Skin of body (tissue), 2 donors: ENCODE data around the gene NCAPG. TPM values are rescaled to one million over a fixed set of nuclear protein-coding genes. Genes with fewer than 3 reads are reported as not detected.
A peak's percentile ranks its signal among the peaks of the same experiment; 100 is the strongest.

Experiments
- DNase-seq: peaks from one replicate; lab custom pipeline; 2025; lab: John Stamatoyannopoulos, UW
- total RNA-seq: library from RNA; depleted of rRNA; stranded (reverse); fragments of >200 nt; gene quantifications from one replicate; pipeline ENCODE4 v1.2.3, GENCODE V29; 2014

The NCAPG gene, protein sequence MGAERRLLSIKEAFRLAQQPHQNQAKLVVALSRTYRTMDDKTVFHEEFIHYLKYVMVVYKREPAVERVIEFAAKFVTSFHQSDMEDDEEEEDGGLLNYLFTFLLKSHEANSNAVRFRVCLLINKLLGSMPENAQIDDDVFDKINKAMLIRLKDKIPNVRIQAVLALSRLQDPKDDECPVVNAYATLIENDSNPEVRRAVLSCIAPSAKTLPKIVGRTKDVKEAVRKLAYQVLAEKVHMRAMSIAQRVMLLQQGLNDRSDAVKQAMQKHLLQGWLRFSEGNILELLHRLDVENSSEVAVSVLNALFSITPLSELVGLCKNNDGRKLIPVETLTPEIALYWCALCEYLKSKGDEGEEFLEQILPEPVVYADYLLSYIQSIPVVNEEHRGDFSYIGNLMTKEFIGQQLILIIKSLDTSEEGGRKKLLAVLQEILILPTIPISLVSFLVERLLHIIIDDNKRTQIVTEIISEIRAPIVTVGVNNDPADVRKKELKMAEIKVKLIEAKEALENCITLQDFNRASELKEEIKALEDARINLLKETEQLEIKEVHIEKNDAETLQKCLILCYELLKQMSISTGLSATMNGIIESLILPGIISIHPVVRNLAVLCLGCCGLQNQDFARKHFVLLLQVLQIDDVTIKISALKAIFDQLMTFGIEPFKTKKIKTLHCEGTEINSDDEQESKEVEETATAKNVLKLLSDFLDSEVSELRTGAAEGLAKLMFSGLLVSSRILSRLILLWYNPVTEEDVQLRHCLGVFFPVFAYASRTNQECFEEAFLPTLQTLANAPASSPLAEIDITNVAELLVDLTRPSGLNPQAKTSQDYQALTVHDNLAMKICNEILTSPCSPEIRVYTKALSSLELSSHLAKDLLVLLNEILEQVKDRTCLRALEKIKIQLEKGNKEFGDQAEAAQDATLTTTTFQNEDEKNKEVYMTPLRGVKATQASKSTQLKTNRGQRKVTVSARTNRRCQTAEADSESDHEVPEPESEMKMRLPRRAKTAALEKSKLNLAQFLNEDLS
- total RNA-seq: 16.2 TPM

DNA sequence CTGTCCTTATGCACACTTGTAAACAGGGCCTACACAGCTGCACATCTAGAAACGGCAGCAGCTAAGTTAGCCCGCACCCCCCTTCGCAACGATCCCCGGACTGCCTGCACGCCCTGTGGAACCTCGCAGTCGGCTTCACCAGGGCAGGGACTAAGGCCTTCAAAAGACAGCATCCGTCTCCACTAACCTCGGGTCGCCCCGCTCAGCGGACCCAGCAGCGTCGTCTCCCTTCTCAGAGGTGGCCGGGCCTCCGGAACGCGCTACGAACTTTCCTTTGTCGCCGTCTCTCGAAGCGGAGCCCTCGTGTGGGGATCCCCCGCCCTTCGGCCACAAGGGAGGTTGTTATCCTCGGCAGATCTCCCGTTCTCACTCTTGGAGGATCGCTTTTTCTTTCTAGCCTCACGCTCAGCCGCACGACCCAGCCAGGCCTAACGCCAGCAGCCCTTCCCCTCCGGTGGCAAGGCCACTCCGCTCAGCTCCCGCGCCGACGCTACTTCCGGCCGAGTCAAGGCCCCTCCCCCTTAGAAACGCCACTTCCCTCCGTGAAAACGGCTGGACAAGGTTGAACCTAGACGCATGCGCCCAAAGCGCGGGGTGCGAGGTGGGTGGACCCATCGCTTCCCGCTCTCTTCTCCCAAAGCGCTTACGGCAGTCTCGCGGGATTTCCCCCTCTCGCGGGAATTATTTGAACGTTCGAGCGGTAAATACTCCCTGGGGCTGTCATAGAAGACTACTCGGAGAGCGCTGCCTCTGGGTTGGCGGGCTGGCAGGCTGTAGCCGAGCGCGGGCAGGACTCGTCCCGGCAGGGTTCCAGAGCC lies at the start of gene NCAPG, which contains the start of gene DCAF16:
TSS of gene NCAPG (plus strand) at position 720 of the 818 bp plus-strand sequence. CDS start 99 bp downstream, outside the sequence.
TSS of gene DCAF16 (minus strand) at position 498 of the 818 bp plus-strand sequence. CDS start 6,616 bp downstream, outside the sequence.
- peak; percentile 99 for DNase-seq

DNA sequence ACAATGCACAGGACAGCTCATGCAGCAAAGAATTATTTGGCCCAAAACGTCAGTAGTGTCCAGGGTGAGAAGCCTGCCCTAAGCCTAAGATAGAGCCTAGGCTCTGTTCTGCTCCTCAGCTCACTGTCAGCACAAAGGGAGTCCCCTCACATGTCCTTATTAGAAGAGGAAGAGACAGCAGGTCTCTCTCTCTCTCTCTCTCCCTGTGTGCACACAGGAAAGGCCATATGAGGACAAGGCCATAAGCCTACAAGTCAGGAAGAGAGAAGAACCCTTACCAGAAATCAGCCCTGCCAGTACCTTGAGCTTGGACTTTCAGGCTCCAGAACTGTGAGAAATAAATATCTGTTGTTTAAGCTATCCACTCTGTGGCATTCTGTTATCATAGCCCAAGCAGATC lies 49.7 kb upstream of the NCAPG start:
- DNase-seq: no peak

DNA sequence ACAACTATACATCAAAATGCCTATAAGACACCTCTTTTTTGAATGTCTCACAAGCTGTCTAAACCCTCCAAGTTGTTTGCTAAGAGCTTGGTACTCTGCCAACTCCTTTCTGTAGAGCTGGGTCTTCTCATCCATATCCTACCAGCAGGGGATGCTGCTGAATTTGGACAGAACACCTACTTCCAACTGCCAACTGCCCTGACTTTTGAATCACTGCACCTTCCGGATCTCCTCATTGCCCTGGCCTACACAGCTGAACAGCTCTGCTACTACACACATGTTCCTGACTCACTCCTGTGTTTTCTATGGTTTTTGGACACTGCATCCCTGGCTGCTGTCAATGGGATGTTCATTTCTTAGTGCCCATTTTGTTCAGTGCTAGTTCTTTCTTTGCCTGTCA lies 48.1 kb upstream of the NCAPG start:
- DNase-seq: no peak

DNA sequence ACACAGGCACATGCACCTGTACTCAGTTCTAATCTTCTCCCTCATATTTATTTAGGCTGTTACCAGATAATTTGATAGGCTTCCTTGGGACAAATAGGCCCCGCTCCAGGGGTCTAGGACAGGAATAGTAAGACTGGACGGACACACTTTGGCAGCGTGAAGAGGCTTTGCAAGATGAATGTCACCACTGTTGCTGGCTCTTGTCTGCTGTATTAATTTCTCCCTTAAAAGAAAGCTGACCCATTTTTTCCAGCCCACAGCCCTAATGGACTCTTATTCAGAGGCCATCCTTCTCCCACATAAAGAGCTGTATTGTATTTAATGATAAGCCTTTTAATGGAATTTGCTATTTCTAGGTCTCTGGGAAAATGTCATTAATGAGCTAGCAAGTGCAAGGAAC lies 47.4 kb upstream of the NCAPG start:
- DNase-seq: peak; percentile 10

DNA sequence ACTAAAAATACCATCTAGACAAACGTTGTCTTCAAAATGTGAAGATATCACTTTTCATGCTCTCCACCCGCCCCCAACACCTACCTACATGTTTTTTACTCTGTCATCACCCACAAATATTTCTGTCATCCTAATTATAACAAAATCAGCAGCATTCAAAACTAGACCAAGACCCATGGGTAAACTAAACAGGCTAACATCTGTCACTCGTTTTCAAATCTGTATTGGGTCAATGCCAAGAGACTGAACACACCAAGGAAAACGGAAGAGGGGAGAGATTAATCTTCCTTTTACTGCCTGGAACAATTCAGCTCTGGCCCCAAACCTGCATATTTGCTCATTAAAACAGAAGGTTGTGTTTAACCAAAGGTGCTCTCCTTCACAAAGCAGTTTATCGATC lies 46.8 kb upstream of the NCAPG start:
- DNase-seq: no peak

DNA sequence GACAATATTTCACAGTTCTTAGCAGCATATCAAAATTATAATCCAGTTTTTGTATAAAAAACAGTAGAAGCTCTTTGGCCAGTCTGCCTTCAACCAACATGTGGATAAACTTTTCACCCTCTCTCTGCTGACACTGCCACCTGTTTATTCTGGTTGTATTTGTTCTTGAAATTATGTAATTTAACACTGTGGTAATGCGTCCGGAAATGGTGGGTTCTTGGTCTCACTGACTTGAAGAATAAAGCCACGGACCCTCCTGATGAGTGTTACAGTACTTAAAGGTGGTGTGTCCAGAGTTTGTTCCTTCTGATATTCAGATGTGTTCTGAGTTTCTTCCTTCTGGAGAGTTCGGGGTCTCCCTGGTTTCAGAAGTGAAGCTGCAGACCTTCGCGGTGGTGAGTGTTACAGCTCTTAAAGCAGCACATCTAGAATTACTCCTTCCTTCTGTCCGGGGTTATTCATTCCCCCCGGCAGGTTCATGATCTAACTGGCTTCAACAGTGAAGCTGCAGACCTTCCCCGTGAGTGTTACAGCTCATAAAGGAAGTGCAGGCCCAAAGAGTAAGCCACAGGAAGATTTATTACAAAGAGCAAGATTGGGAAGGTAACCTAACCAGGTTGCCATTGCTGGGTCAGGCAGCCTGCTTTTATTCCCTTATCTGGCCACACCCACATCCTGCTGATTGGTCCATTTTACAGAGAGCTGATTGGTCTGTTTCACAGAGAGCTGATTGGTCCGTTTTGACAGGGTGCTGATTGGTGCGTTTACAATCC lies 45.1 kb upstream of the NCAPG start:
- DNase-seq: no peak

DNA sequence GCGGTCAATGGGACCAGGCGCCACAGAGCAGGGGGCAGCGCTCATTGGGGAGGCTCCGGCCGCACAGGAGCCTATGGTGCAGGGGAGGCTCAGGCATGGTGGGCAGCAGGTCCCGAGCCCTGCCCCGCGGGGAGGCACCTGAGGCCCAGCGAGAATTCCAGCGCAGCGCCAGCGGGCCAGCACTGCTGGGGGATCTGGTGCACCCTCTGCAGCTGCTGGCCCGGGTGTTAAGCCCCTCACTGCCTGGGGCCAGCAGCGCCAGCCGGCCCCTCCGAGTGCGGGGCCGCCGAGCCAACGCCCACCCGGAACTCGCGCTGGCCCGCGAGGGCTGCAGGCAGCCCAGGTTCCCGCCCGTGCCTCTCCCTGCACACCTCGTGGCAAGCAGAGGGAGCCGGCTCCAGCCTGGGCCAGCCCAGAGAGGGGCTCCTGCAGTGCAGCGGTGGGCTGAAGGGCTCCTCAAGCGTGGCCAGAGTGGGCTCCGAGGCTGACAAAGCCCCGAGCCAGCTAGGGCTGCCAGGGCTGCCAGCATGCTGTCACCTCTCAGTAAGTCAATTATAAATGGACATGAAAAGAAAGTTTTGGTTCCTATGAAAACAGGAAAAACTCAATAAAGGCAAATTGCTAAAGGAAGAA lies 43.8 kb upstream of the NCAPG start:
- no peak for DNase-seq

DNA sequence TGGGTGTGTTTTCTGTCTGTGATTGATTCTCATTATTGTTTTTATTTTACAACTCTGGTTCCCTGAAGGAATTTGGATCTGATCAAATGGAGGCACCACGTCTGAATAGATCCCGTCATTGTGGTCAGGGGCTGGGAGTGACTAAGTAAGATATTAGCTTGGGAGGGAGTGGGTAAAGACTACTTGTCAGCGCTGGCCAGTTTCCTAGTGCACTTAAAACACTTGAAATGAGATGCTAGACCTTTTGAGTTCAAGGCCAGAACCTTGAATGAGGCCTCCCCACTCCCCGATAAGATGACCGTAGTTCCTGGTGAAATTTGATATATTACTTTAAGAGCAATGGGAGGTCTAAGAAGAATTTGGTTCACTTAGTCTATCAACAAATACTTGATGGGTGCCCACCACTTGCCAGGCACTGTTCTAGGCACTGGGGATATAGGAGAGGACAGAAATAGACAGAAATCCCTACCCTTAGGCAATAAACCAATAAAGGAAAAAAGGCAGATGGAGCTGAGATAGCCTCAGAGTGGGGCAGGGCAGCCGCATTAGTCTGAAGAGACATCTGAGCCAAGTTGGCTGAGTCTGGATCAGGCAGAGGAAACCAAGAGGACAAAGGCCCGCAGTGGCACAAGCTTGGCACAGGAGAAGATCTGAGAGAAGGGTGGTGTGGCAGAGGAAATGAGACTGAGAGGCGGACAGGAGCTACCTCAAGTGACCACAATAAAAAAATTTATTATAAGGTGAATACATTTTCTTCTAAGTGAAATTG lies 41.2 kb upstream of the NCAPG start:
- no peak for DNase-seq

DNA sequence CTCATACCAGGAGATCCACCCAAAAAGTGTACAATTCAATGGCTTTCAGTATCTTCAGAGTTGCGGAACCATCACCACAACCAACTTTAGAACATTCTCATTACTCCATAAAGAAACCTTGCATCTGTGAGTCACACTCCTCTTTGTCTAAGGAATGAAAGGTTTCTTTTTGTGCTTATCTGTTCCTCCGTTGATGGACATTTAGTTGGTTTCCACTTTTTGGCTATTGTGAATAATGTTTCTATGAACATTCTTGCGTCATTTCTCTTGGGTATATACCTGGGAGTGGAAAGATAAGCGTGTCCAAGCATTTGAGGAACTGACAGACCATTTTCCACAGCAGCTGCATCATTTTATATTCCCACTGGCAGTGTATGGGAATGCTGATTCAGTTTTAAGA lies 39.9 kb upstream of the NCAPG start:
- no peak for DNase-seq

DNA sequence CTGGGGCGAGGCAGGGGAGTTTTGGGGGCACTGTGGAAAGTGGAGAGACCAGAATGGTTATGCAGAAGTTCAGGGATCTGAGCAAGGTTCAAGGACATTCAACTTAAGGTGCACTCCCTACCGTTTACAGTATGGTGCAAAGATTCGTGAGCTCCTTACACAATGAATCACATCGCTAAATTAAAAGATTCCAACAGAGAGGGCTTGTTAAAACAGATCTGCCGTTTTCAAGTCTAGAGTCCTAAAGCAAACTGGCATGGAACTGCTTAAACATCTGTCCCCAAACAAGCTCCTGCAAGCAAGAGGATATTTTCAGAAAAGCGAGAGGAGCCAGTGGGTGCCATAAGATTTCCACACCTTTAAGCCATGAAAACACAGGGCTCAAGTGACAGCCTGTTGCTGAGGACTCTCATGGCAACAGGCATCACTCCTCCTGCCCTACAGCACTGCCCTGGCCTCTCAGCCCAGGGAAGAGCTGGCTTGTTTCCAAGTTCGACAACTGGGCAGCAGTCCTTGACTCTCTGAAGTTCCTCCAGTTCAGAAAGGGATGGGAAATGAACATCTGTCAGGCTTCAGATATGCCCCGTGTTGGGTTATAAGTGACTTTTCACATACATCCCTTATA lies 39.4 kb upstream of the NCAPG start:
- no peak for DNase-seq

DNA sequence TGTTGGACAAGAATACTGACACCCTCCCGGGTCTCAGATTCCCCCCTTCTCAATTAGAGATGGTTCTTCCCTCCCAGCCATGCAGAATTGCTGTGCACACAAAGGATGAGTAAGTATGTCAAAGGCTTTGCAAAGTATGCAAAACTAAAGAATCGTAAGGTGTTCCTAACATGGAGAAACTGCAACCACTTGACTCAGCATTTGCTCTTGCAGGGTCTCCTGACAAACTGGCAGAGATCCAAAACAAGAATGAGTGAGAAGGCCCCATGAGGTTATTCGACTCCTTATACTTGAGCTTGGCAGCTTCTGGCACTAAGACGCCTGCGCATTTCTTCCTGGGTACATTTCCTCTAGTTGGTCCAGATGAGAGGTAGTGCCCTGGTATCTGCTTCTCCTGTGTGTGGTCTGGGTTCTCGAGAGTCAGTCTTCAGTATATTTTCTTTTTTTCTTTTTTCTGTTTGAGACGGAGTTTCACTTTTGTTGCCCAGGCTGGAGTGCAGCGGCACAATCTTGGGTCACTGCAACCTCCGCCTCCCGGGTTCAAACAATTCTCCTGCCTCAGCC lies 37.6 kb upstream of the NCAPG start:
- no peak for DNase-seq

DNA sequence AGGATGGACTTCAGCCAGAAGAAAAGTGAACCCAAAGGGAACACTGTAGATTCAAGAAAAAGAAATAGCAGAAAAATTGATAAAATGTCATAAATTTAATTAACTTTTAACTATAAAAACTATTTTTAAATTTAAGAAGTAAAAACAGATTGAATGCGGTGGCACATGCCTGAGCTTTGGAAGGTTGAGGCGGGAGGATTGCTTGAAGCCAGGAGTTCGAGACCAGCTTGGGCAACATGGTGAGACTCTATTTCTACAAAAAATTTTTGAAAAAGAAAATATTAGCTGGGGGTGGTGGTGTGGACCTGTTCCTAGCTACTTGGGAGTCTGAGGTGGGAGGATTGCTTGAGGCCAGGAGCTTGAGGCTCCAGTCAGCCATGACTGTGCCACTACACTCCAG lies 32.3 kb upstream of the NCAPG start:
- DNase-seq: no peak

DNA sequence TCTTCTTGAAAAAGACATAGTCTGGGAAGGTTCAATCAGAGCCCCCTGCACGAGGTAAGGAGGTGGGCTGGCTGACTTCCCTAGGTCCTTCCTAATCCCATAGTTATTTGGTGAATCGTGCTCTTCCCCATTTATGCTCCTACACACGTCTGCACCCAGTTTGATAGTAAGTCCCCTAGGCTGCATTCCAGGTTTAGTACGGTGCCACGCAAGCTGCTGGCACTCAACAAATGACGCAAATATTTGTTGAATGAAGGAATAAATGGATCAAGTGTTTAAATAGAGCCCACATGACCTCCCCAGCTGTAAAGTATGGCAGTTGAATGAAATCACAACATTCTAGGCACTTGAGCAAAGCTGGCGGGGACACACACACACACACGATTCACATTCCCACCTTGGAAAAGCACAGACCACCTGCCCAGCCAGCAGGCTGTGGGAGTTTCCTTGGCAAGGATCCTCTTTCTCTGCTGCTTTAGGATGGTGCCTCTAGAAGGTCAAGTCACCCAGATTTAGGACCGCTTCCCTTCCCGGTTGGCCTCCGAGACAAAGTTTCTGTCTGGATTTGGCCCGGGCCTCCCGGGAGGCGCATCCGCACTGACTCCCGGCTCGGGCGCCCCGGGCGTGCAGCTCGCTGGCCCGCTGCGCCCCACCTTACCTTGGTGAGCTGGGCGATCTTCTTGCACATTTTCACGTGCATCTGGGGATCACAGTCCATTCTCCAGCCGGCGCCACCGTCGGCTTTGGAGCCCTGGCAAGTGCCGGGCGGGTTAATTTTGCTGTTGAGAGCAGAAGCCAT lies 30.1 kb upstream of the NCAPG start:
- no peak for DNase-seq

DNA sequence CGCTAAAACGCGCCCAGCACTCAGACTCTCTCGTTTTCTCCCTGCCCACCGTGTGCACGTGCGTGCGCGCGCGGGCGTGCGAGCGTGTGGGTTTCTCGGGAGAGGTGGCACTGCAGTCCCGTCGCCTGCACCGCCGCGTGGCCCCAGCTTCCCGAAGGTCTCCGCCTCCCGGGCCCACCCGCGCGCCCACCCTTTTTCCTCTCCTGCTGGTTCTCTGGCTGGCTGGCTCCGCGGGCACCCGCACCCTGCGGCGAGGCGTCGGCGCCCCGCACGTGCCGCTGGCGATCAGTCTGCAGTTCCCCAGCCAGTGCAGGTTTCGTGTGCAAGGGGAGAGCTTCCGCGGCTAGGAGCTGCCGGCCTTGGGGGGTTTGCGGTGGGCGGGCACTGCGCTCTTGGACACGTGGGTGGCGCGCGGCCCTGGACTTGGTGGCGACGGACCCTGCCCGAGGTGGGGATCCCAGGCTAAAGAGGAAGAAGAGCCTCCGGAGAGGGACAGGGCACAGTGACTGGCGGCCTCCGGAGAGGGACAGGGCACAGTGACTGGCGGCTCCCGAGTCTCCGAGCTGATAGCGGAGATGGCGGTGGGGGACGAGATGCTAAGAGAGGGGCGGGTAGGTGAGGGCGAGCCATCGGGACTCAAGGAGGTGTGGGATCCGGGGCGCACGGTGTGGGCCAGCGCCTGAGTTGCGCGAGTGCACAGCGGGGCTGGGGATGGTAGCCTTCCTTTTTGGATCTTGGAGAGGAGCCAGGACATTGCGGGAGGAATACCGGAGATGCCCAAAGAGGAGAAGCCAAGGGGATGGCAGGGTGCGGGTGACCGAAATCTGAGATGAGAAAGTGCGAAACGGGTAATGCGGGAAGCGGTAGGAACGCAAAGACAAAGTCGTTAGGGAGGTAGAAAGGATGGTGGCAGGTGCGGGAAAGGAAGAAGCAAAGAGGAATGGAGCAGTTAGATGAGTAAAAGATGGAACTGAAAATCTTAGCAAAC lies 29.2 kb upstream of the NCAPG start, which contains the start of gene FAM184B:
TSS of gene FAM184B (minus strand) at position 322 of the 988 bp plus-strand sequence. CDS start 322 bp downstream, outside the sequence.
- DNase-seq: no peak

DNA sequence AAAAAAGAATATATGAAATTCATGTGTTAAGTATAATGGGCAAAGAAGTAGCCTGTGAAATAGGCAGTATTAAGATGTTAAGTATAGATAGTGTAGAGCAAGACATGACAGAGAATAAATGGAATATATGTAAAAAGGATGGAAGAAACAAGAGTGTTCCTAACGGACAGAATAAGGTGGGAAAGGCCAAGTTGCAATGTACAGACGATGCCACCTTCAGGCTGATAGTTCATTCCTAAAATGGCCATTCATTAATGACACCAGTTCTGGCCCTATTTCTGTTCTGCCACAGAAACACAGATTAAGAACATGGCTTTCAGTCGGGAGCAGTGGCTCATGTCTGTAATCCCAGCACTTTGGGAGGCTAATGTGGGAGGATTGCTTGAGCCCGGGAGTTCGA lies 24.9 kb upstream of the NCAPG start:
- no peak for DNase-seq

DNA sequence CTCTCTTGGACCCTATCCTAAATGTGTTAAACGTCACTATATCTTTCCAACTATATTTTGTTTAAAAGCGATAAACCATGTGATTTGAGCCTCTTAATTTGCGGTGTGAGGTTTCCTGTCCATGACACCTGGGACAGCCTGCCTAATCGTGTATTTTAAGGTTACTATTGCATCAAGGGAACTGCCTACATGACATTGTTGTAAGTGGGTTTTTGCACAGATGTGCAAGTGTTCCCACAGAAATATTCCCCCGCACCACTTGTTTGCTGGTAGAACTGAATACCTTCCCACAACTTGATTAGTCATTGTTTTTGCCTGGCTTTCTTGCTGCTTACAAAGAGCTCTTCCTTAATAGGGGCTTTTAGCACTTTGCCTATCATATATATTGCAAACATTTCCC lies 24.2 kb upstream of the NCAPG start:
- DNase-seq: no peak
